Loucy (cell line): ENCODE measurements around the gene ZP3.

Experiments used
- CTCF ChIP-seq: fragments of 200-600 bp; sonication (generic); conservative IDR thresholded peaks from 2 replicates; pipeline ENCODE4 v1.5.1; 2014; ENCODE audit warnings: mild to moderate bottlenecking, antibody characterized with exemption, low read length
- EZH2phosphoT487 ChIP-seq: fragments of 200-600 bp; IDR thresholded peaks from 2 replicates; pipeline ENCODE4 v1.6.1; 2018; ENCODE audit warnings: antibody characterized with exemption, mild to moderate bottlenecking, moderate library complexity, borderline replicate concordance

- TF ChIP-seq CTCF, result no peak
- no peak for TF ChIP-seq EZH2phosphoT487
Observed at GRCh38 chr7:76408121-76408560, 16.6 kb upstream of the ZP3 start.
